Ammon's horn (tissue), 1 donor: ENCODE data around the gene CRK.
"Not testable (repeated sequence)": the region's sequence is repeated elsewhere in the genome, so short reads cannot be mapped to it uniquely, and the experiment has no call there.

Experiments used
- DNase-seq: peaks from one replicate; pipeline ENCODE4 v3.0.0-alpha.2; 2016; ENCODE audit warnings: low spot score

CRK gene

DNA sequence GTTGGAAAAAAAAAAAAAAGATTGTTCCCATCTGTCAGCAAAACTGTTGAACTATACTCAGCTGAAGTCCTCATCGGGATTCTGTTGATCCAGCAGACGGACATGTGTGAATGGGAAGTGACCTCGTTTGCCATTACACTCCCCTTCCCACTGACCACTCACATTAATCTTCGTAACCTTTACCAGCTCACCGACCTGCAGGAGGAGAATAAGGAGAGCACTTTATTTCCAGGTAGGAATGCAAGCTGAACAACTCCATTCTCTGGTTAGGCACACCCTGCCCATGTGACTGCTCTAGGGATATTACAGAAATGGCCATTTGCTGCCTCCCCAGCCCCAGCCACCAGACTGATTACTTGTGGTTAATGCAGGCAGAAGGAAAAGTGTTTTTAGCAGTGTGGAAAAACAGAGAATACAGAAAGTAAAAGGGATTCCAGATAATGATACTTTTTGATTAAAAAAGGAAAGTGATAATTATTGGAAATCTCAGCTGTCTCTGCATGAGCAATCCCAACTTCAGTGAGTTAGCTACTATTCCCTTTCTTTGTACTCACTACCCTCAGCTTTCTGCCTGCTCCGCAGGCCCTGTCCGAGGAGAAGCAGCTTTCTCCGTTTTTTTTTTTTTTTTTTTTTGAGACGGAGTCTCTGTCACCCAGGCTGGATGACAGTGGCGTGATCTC is 32.4 kb downstream of the CRK start:
- no peak for DNase-seq

DNA sequence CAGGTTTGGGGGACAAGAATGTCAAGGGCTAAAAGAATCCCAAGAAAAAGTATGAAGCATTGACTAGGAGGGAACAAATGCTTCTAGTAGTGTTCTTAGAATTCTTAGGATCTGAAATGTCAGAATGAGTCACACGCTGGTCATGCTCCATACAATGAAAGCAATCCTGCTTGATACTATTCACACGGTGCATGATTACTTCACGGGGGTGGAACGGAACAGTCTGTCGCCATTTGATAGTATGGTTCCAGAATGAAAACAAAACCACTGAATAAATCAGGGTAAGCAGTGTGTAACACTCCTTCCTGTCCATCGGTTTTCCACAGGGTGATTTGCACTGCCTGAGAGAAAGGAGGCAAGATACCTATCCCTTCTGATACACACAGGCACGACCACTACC is 33.1 kb downstream of the CRK start:
- peak; percentile 54 for DNase-seq

- no peak for DNase-seq
These were observed 34.6 kb downstream of the CRK start for GRCh38 chr17:1421470-1421869.

- no peak for DNase-seq
These were observed 35.1 kb downstream of the CRK start for GRCh38 chr17:1420981-1421380.

DNA sequence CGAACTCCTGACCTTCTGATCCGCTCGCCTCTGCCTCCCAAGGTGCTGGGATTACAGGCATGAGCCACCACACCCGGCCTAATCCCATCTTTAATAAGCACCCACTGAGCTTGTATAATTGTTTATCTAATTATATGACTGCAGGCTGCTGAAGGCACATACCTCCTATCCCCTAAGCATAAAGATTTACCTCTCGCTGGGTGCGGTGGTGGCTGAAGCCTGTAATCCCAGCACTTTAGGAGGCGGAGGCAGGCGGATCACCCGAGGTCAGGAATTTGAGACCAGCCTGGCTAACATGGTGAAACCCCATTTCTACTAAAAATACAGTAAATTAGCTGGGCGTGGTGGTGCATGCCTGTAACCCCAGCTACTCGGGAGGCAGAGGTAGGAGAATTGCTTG is 35.9 kb downstream of the CRK start:
- no peak for DNase-seq

DNA sequence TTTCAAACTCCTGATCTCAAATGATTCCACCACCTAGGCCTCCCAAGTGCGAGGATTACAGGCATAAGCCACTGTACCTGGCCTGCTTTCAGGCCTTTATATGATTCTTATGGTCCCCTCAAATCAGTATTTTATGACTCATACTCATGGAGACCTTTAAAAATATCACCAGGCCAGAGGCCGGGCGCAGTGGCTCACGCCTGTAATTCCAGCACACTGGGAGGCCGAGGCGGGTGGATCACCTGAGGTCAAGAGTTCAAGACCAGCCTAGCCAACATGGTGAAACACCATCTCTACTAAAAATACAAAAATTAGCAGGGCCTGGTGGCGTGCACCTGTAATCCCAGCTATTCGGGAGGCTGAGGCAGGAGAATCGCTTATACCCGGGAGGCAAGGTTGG is 37.6 kb downstream of the CRK start:
- not testable (repeated sequence) for DNase-seq

DNA sequence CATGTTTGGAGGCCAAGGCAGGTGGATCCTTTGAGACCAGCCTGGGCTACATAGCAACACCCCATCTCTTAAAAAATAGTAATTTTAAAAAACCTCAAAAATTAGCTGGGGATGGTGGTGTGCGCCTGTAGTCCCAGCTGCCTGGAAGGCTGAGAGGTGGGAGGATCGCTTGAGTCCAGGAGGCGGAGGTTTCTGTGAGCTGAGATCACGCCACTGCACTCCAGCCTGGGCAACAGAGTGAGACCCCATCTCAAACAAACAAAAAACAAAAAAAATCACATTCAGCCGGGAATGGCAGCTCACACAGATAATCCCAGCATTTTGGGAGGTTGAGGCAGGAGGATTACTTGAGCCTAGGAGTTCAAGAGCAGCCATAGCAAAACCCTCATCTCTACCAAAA is 39.6 kb downstream of the CRK start:
- DNase-seq = no peak

- no peak for DNase-seq
These were observed 41.4 kb downstream of the CRK start for GRCh38 chr17:1414634-1415033.

GRCh38 chr17:1414001-1414574 is 41.9 kb downstream of the CRK start:
- no peak for DNase-seq

GRCh38 chr17:1413281-1413791 is 42.7 kb downstream of the CRK start:
- DNase-seq = no peak

DNA sequence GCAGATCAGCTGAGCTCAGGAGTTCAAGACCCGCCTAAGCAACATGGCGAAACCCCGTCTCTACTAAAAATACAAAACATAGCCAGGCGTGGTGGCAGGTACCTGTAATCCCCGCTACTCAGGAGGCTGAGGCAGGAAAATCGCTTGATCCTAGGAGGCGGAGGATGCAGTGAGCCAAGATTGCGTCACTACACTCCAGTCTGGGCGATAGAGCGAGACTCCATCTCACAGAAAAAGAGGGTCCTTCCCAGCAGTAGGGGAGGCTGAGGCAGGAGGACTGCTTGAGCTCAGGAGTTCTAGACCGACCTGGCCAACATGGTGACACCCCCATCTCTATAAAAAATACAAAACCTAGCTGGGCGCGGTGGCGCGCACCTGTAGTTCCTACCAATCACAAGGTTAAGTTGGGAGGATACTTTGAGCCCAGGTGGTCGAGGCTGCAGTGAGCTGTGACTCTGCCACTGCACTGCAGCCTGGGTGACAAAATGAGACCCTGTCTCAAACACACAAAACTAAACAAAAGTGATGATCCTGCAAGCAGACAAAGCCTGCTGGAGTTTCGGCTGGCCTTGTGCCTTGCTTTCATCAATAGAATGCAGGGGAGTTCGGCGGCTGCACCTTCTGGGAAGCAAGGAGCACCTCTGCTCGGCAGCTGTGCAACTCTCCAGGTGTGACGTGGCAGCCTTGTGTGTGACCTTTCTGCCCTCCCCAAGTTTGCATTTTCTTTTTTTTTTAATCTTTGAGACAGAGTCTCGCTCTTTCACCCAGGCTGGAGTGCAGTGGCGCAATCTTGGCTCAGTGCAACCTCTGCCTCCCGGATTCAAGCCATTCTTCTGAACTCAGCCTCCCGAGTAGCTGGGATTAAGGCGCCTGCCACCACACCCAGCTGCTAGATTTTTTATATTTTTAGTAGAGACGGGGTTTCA is 43.6 kb downstream of the CRK start:
- DNase-seq = no peak

- no peak for DNase-seq
These were observed 53.8 kb downstream of the CRK start for GRCh38 chr17:1402262-1402586.

DNA sequence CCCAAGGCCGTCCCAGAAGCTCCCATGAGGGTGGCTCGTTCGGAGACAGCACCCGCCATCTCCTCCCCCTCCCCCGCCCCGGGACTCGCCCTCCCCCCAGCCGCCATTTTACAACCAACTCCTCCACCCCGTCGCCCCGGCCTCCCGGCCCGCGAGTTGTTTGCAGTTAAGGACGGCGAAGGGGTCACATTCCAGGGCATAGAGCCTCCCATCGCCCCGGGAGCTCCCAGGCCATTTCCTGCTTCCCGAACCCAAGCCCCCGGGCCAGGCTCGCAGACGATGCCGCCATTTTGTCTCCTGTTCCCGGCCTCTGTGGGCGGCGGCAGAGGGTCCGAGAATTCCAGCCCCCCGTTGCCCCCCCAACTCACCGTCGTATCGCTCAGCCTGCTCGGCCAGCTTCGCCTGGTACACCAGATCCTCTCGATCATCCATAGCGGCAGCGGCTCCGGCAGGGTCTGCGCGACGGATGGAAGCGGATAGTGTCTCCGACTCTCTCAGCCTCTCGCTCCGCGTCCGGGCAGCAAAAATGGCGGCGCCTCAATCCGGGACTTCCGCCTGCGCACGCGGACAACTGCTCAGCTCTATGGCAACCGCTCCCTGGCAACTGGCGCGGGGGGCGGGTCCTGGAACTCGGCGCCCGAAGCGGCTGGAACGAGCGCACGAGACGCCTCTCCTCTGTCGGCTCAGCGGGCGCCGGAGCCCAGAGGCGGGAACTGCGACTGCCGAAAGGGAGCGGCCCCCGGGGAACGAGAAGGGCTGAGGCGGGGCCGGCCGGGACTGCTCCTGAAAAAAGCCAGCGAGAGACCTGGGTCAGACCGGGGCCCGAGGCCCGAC is 56.1 kb downstream of the CRK start, which contains the start of gene YWHAE:
TSS of gene YWHAE (minus strand) at position 544 of the 834 bp plus-strand sequence. CDS start at position 432, 112 bp downstream.
- peak; percentile 96 for DNase-seq

- DNase-seq = peak; percentile 53
These were observed 56.9 kb downstream of the CRK start for GRCh38 chr17:1398931-1399678.

DNA sequence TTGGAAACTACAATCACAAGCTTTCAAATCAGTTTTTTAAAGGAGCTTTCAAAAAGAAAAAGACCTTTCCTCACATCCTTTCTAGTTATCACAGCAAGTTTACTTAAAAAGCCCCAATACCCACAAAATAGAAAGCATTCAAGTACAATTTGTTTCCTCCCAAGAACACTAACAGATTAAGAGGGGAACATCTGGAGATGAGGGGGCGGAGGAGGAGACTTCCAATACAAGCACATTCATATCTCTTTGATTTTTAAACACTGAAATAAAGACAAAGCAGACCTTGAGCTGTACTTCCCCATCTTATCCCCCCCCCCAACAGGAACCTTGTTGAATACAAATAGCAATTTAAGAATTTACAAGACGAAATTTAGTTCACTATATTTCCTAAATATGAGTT is 58.0 kb downstream of the CRK start:
- no peak for DNase-seq

GRCh38 chr17:1395876-1396665 is 60.0 kb downstream of the CRK start:
- not testable (repeated sequence) for DNase-seq

- DNase-seq = no peak
These were observed 64.5 kb downstream of the CRK start for GRCh38 chr17:1391577-1391976.

- no peak for DNase-seq
These were observed 65.3 kb downstream of the CRK start for GRCh38 chr17:1390432-1391367.
